HepG2 (cell line): ENCODE measurements around the gene NUBP2. TPM values are rescaled to one million over a fixed set of nuclear protein-coding genes. Genes with fewer than 3 reads are reported as not detected.

ENCODE experiments used
- ATAC-seq: fragments of 200-7000 bp; cut with Tn5 transposase; 3 replicates; pipeline ENCODE4 v1.9.1; 2020; ENCODE audit warnings: mild to moderate bottlenecking, moderate library complexity
- BruUV-seq: library from RNA; stranded (reverse); fragments of 400-500 nt; replicated peaks from 2 replicates; lab custom pipeline; 2021; lab: Mats Ljungman, UMichigan
- CTCF ChIA-PET: fragments of 300-600 bp; formaldehyde crosslinking; extraction: SDS; loops from one replicate; lab custom pipeline; 2021; ENCODE audit warnings: low total read pairs, inconsistent platforms, low intra/inter-chr PET ratio; lab: Yijun Ruan, JAX
- POLR2A ChIA-PET: fragments of 350-600 bp; sonication (Branson Sonifier 250); formaldehyde crosslinking; loops from one replicate; lab custom pipeline; 2020; ENCODE audit warnings: antibody characterized with exemption, inconsistent platforms; lab: Yijun Ruan, JAX
- DNase-seq: peaks from one replicate; pipeline ENCODE4 v3.0.0-alpha.2; 2015; ENCODE audit warnings: low spot score
- FAIRE-seq: peaks from 3 replicates; lab custom pipeline; 2011; peaks lifted over from hg19 to GRCh38; lab: Jason Lieb, UNC
- H2AFZ ChIP-seq: one replicate; pipeline ENCODE4 v1.6.1; 2011; ENCODE audit warnings: low read length, inconsistent platforms
- H3K27ac ChIP-seq: fragments of 300-600 bp; 3 replicates; pipeline ENCODE4 v1.8.0; 2011; ENCODE audit warnings: mixed run types, mild to moderate bottlenecking, mixed read lengths, low read length, inconsistent platforms; ENCODE audit not compliant: insufficient read depth; ENCODE audit errors: extremely low read length
- H3K27me3 ChIP-seq, 2 experiments: fragments of 200-600 bp in 1 of 2; 2 replicates in 1 of 2; 3 replicates in 1 of 2; pipeline versions ENCODE4 v1.6.0 to v1.8.0; 2011; ENCODE audit warnings: low read length in 2 of 2, mild to moderate bottlenecking in 2 of 2, moderate library complexity in 2 of 2, inconsistent platforms in 1 of 2; ENCODE audit not compliant: insufficient read depth in 2 of 2, control insufficient read depth in 1 of 2
- H3K36me3 ChIP-seq, 2 experiments: fragments of 200-600 bp in 1 of 2; replicated peaks in 1 of 2; 2 replicates in 1 of 2; 3 replicates in 1 of 2; pipeline versions ENCODE4 v1.5.1 to v1.8.0; 2011; ENCODE audit warnings: low read length in 2 of 2, inconsistent platforms in 1 of 2; ENCODE audit not compliant: insufficient read depth in 2 of 2, control insufficient read depth in 1 of 2
- H3K4me1 ChIP-seq: 2 replicates; pipeline ENCODE4 v1.5.1; 2012; ENCODE audit warnings: low read length, inconsistent platforms; ENCODE audit not compliant: insufficient read depth
- H3K4me2 ChIP-seq: 2 replicates; pipeline ENCODE4 v1.6.0; 2011; ENCODE audit warnings: low read depth, low read length, inconsistent platforms
- H3K4me3 ChIP-seq, 3 experiments: fragments of 200-600 bp in 1 of 3; sonication (generic), shearing (Covaris generic) in 1 of 3; replicated peaks in 1 of 3; 2 replicates each; pipeline ENCODE4 v1.5.1; 2011 to 2016; ENCODE audit warnings: low read length in 3 of 3, inconsistent platforms in 2 of 3, low read depth in 2 of 3, mild to moderate bottlenecking in 2 of 3, control low read depth in 1 of 3, mixed read lengths in 1 of 3; ENCODE audit not compliant: insufficient read depth in 1 of 3
- H3K79me2 ChIP-seq: one replicate; pipeline ENCODE4 v1.6.1; 2011; ENCODE audit warnings: low read length, inconsistent platforms; ENCODE audit not compliant: insufficient read depth
- H3K9ac ChIP-seq: 2 replicates; pipeline ENCODE4 v1.6.0; 2011; ENCODE audit warnings: mild to moderate bottlenecking, low read depth, low read length, inconsistent platforms; ENCODE audit not compliant: insufficient read depth
- H3K9me3 ChIP-seq: 2 replicates; pipeline ENCODE4 v1.5.1; 2012; ENCODE audit warnings: mild to moderate bottlenecking, low read length
- H4K20me1 ChIP-seq: 2 replicates; pipeline ENCODE4 v1.6.0; 2011; ENCODE audit warnings: inconsistent platforms, mild to moderate bottlenecking, low read length, moderate library complexity; ENCODE audit not compliant: insufficient read depth
- BATF2 ChIP-seq: sonication (generic); formaldehyde crosslinking; IDR thresholded peaks from 2 replicates; pipeline ENCODE4 v1.8.0; 2022; ENCODE audit warnings: mild to moderate bottlenecking, missing genetic modification reagents, moderate library complexity
- ETV5 ChIP-seq: IDR thresholded peaks from 2 replicates; pipeline ENCODE4 v1.6.1; 2018; ENCODE audit warnings: missing biosample characterization, missing genetic modification reagents, inconsistent platforms, borderline replicate concordance
- HNF4A ChIP-seq: sonication (generic); formaldehyde crosslinking; IDR thresholded peaks from 2 replicates; pipeline ENCODE4 v1.4.0; 2020; ENCODE audit warnings: missing genetic modification reagents
- ISX ChIP-seq: sonication (generic); formaldehyde crosslinking; conservative IDR thresholded peaks from 2 replicates; pipeline ENCODE4 v1.5.0; 2020; ENCODE audit warnings: missing genetic modification reagents
- MATR3 ChIP-seq: sonication (generic); formaldehyde crosslinking; IDR thresholded peaks from 2 replicates; pipeline ENCODE4 v1.4.0; 2020; ENCODE audit warnings: missing genetic modification reagents
- NFE2L2 ChIP-seq: fragments of 150-350 bp; IDR thresholded peaks from 2 replicates; pipeline ENCODE4 v1.6.1; 2014; ENCODE audit warnings: low read length
- NFKB2 ChIP-seq: sonication (generic); formaldehyde crosslinking; IDR thresholded peaks from 2 replicates; pipeline ENCODE4 v1.4.0; 2020; ENCODE audit warnings: missing genetic modification reagents, borderline replicate concordance
- POLR2AphosphoS5 ChIP-seq: IDR thresholded peaks from 2 replicates; pipeline ENCODE4 v1.6.1; 2012; ENCODE audit warnings: low read depth, low read length
- PREB ChIP-seq: sonication (generic); formaldehyde crosslinking; IDR thresholded peaks from 2 replicates; pipeline ENCODE4 v1.4.0; 2020; ENCODE audit warnings: missing genetic modification reagents
- SALL2 ChIP-seq: sonication (generic); formaldehyde crosslinking; IDR thresholded peaks from 2 replicates; pipeline ENCODE4 v1.8.1; 2023; ENCODE audit warnings: mild to moderate bottlenecking, missing genetic modification reagents, inconsistent platforms
- SIX4 ChIP-seq: sonication (generic); formaldehyde crosslinking; IDR thresholded peaks from 2 replicates; pipeline ENCODE4 v1.4.0; 2020; ENCODE audit warnings: missing genetic modification reagents
- STAT5B ChIP-seq: sonication (generic); formaldehyde crosslinking; IDR thresholded peaks from 2 replicates; pipeline ENCODE4 v1.4.0; 2020; ENCODE audit warnings: missing genetic modification reagents
- TRIM22 ChIP-seq: fragments of 450-650 bp; IDR thresholded peaks from 2 replicates; pipeline ENCODE4 v1.6.1; 2017
- ZBTB7B ChIP-seq: sonication (generic); formaldehyde crosslinking; IDR thresholded peaks from 2 replicates; pipeline ENCODE4 v1.4.0; 2020; ENCODE audit warnings: missing genetic modification reagents
- ZNF180 ChIP-seq: sonication (generic); formaldehyde crosslinking; IDR thresholded peaks from 2 replicates; pipeline ENCODE4 v1.4.0; 2020; ENCODE audit warnings: low read depth, missing genetic modification reagents, borderline replicate concordance
- ZNF224 ChIP-seq: sonication (generic); formaldehyde crosslinking; IDR thresholded peaks from 2 replicates; pipeline ENCODE4 v1.5.0; 2020; ENCODE audit warnings: mild to moderate bottlenecking, missing genetic modification reagents
- ZSCAN30 ChIP-seq: sonication (generic); formaldehyde crosslinking; IDR thresholded peaks from 2 replicates; pipeline ENCODE4 v1.5.0; 2020; ENCODE audit warnings: mild to moderate bottlenecking, missing genetic modification reagents
- WGBS: methylation state at CpG from one replicate; pipeline ENCODE4 v1.1.6; 2017; ENCODE audit warnings: low lambda C conversion rate; 5-methylcytosine and 5-hydroxymethylcytosine counted together
- in situ Hi-C: cut with HindIII; loops from 2 replicates; pipeline ENCODE4 v1.10.0; 2017; ENCODE audit warnings: low pct_unique_long_range_greater_than_20kb; ENCODE audit not compliant: extremely low pct_ligation_motif_present
- intact Hi-C: fragments of 100-400 bp; cut with micrococcal nuclease; formaldehyde crosslinking; loops from one replicate; pipeline ENCODE4 v1.10.0; 2022; ENCODE audit not compliant: unreplicated experiment
- polyA plus RNA-seq, 8 experiments: library from polyadenylated mRNA; depleted of rRNA in 3 of 8; stranded (reverse) in 7 of 8; unstranded in 1 of 8; fragments of >200 nt; fragmentation: Illumina TruSeq in 4 of 8; extraction: Trizol in 4 of 8; gene quantifications; 2 replicates each; pipeline versions ENCODE4 v1.2.1 to v1.2.3, GENCODE V29; 2011 to 2016; ENCODE audit warnings: low read depth in 4 of 8, missing spikeins in 1 of 8, mixed read lengths in 1 of 8; ENCODE audit not compliant: insufficient read depth in 1 of 8
- total RNA-seq, 5 experiments: library from RNA; depleted of rRNA; stranded (reverse); fragments of >200 nt; fragmentation: Illumina TruSeq; extraction: Trizol; gene quantifications; 2 replicates each; pipeline ENCODE4 v1.2.3, GENCODE V29; 2016; ENCODE audit warnings: low read depth in 1 of 5

The NUBP2 gene
- total and polyA plus RNA-seq, 2 of the 13 experiments (the other 11 are each of a cell fraction or from before 2014, with no cell fraction given): 25.7 to 61.5 TPM

GRCh38 chr16:1784977-1785845 lies 2.5 kb downstream of the NUBP2 start:
- Histone ChIP-seq H4K20me1 (peaks cover 4% of the 10 kb centered on the region; the same call in 1 of the 2 replicates), H3K36me3 (peaks cover 4 to 7% of the 10 kb centered on the region in 2 experiments; a peak in 3 of 5 replicates)
- WGBS: 91% methylated on average over 13 of the region's 26 CpGs
- no TSS peak for BruUV-seq
- intact Hi-C loops: loop anchor here (5.0 kb wide), 1 partner anchor 42 kb away; the partner anchor contains the start of genes FAHD1 and HAGH
- ATAC-seq: no peak
- no peak for TF ChIP-seq TRIM22
- no peak for TF ChIP-seq NFE2L2
- TF ChIP-seq SALL2 (CRISPR knock-in tag): no peak
- no peak for TF ChIP-seq ISX
- no peak for TF ChIP-seq BATF2 (CRISPR knock-in tag)
- no peak for TF ChIP-seq ZNF224
- no peak for TF ChIP-seq MATR3 (CRISPR knock-in tag)
- TF ChIP-seq STAT5B (CRISPR knock-in tag): no peak
- no peak for TF ChIP-seq SIX4
- no peak for TF ChIP-seq ZNF180 (CRISPR knock-in tag)
- TF ChIP-seq ETV5: no peak
- TF ChIP-seq NFKB2 (CRISPR knock-in tag): no peak
- no peak for TF ChIP-seq ZSCAN30 (CRISPR knock-in tag)
- no peak for TF ChIP-seq PREB (CRISPR knock-in tag)
- no peak for TF ChIP-seq HNF4A (CRISPR knock-in tag)
- no peak for TF ChIP-seq POLR2AphosphoS5
- no peak for TF ChIP-seq ZBTB7B (CRISPR knock-in tag)
- TF ChIP-seq, all 625 proteins: peak for 0
- H3K27me3 ChIP-seq: peaks cover 0 to 2% of the 10 kb centered on the region in 2 experiments; a peak in 1 of 5 replicates
- H3K79me2 ChIP-seq: peaks cover 26% of the 10 kb centered on the region
- in situ Hi-C loops: loop anchor here (5.0 kb wide), 1 partner anchor 37 kb away; no protein-coding TSS in a partner anchor
- FAIRE-seq (no peak), DNase-seq (no peak)
- H3K9ac ChIP-seq: no peak overlapping the region
- H2AFZ ChIP-seq: no peak overlapping the region
- H3K4me1 ChIP-seq: peaks cover 22% of the 10 kb centered on the region
- H3K27ac ChIP-seq: no peak overlapping the region
- no peaks in the 10 kb centered on the region for H3K9me3 ChIP-seq
- no peak overlapping the region for H3K4me2 ChIP-seq
- H3K4me3 ChIP-seq: no peak overlapping the region
- ChIA-PET CTCF (no interaction called here), POLR2A (interaction anchor here (1.1 to 4.4 kb wide), 2 partner anchors 8 to 48 kb away, joined by 4 to 57 read pairs; partner anchors contain the start of gene IGFALS)
